GM12878 (cell line): ENCODE results near the gene PROM1. TPM values are rescaled to one million over a fixed set of nuclear protein-coding genes. Genes with fewer than 3 reads are reported as not detected.

Experiments used
- ATAC-seq: fragments of 200-7000 bp; cut with Tn5 transposase; 3 replicates; pipeline ENCODE4 v1.9.1; 2020; ENCODE audit warnings: mild to moderate bottlenecking, moderate library complexity
- BruUV-seq: library from RNA; stranded (reverse); fragments of 400-500 nt; replicated peaks from 2 replicates; lab custom pipeline; 2021; lab: Mats Ljungman, UMichigan
- CTCF ChIA-PET: fragments of 300-600 bp; sonication (Branson Sonifier 250); formaldehyde crosslinking; extraction: SDS; loops from one replicate; lab custom pipeline; 2021; ENCODE audit warnings: inconsistent platforms; lab: Yijun Ruan, JAX
- POLR2A ChIA-PET: fragments of 350-600 bp; formaldehyde crosslinking; extraction: SDS; loops from one replicate; lab custom pipeline; 2021; ENCODE audit warnings: inconsistent platforms; lab: Charles Lee
- RAD21 ChIA-PET: fragments of 300-600 bp; sonication (Branson Sonifier 250); formaldehyde crosslinking; loops from one replicate; lab custom pipeline; 2023; ENCODE audit warnings: antibody characterized with exemption; ENCODE audit not compliant: unreplicated experiment; lab: Charles Lee
- SMC1A ChIA-PET: fragments of 300-600 bp; sonication (Branson Sonifier 250); formaldehyde crosslinking; loops from one replicate; lab custom pipeline; 2023; ENCODE audit not compliant: unreplicated experiment, uncharacterized antibody; lab: Charles Lee
- DNase-seq: peaks from one replicate; pipeline ENCODE4 v3.0.0-alpha.2; 2011; ENCODE audit warnings: low read depth, low spot score
- FAIRE-seq: peaks from 3 replicates; lab custom pipeline; 2011; peaks lifted over from hg19 to GRCh38; lab: Jason Lieb, UNC
- H2AFZ ChIP-seq: 2 replicates; pipeline ENCODE4 v1.6.0; 2011; ENCODE audit warnings: low read depth, low read length, control low read depth; ENCODE audit not compliant: control insufficient read depth
- H3K27ac ChIP-seq: 2 replicates; pipeline ENCODE4 v1.5.1; 2011; ENCODE audit warnings: control low read depth; ENCODE audit not compliant: control insufficient read depth, insufficient read depth
- H3K27me3 ChIP-seq, 2 experiments: replicated peaks in 1 of 2; 2 replicates each; pipeline versions ENCODE4 v1.6.0 to v1.6.1; 2011; ENCODE audit warnings: low read length in 1 of 2; ENCODE audit not compliant: control insufficient read depth in 2 of 2, insufficient read depth in 2 of 2
- H3K36me3 ChIP-seq, 2 experiments: 2 replicates each; pipeline ENCODE4 v1.5.1; 2011; ENCODE audit warnings: low read length in 1 of 2; ENCODE audit not compliant: control insufficient read depth in 2 of 2, insufficient read depth in 2 of 2
- H3K4me1 ChIP-seq: 2 replicates; pipeline ENCODE4 v1.6.1; 2011; ENCODE audit warnings: mild to moderate bottlenecking, low read length, moderate library complexity, mixed read lengths; ENCODE audit not compliant: control insufficient read depth, insufficient read depth
- H3K4me2 ChIP-seq: 2 replicates; pipeline ENCODE4 v1.6.0; 2011; ENCODE audit warnings: control low read depth; ENCODE audit not compliant: control insufficient read depth, insufficient read depth
- H3K4me3 ChIP-seq: fragments of 200-600 bp; sonication (generic); 2 replicates; pipeline ENCODE4 v1.5.1; 2016
- H3K79me2 ChIP-seq: 2 replicates; pipeline ENCODE4 v1.6.0; 2011; ENCODE audit warnings: low read length; ENCODE audit not compliant: control insufficient read depth, insufficient read depth
- H3K9ac ChIP-seq: 2 replicates; pipeline ENCODE4 v1.8.0; 2011; ENCODE audit warnings: low read length, control low read depth, mixed read lengths; ENCODE audit not compliant: control insufficient read depth, insufficient read depth
- H3K9me3 ChIP-seq: replicated peaks from 3 replicates; pipeline ENCODE4 v1.5.1; 2011; ENCODE audit warnings: mild to moderate bottlenecking, low read length; ENCODE audit not compliant: control insufficient read depth, insufficient read depth
- H4K20me1 ChIP-seq: 2 replicates; pipeline ENCODE4 v1.6.0; 2011; ENCODE audit not compliant: control insufficient read depth, insufficient read depth
- ATF7 ChIP-seq: fragments of 450-650 bp; IDR thresholded peaks from 2 replicates; pipeline ENCODE4 v1.6.1; 2016; ENCODE audit warnings: low read depth, mild to moderate bottlenecking
- BRCA1 ChIP-seq: IDR thresholded peaks from 2 replicates; pipeline ENCODE4 v1.6.1; 2011; ENCODE audit warnings: low read depth, low read length, improper control_type of control experiment
- CBX5 ChIP-seq: sonication (generic); IDR thresholded peaks from 2 replicates; pipeline ENCODE4 v1.6.1; 2016; ENCODE audit warnings: low read depth, moderate library complexity, mild to moderate bottlenecking, inconsistent platforms
- IRF5 ChIP-seq: fragments of 450-650 bp; IDR thresholded peaks from 2 replicates; pipeline ENCODE4 v1.6.1; 2017; ENCODE audit warnings: borderline replicate concordance
- MYC ChIP-seq: IDR thresholded peaks from 2 replicates; pipeline ENCODE4 v1.6.1; 2011; ENCODE audit warnings: mild to moderate bottlenecking, low read length, moderate library complexity, inconsistent platforms; ENCODE audit not compliant: insufficient read depth, insufficient replicate concordance, insufficient read length, severe bottlenecking
- NBN ChIP-seq: fragments of 450-650 bp; IDR thresholded peaks from 2 replicates; pipeline ENCODE4 v1.6.1; 2016
- NFIC ChIP-seq: IDR thresholded peaks from 2 replicates; pipeline ENCODE4 v1.6.1; 2012; ENCODE audit warnings: low read depth, mild to moderate bottlenecking, inconsistent platforms, low read length, moderate library complexity
- NR2F1 ChIP-seq: fragments of 450-650 bp; conservative IDR thresholded peaks from 2 replicates; pipeline ENCODE4 v1.6.1; 2017; ENCODE audit warnings: mild to moderate bottlenecking
- PKNOX1 ChIP-seq: fragments of 450-650 bp; IDR thresholded peaks from 2 replicates; pipeline ENCODE4 v1.6.1; 2016; ENCODE audit warnings: mild to moderate bottlenecking
- POLR2A ChIP-seq: IDR thresholded peaks from 2 replicates; pipeline ENCODE4 v1.6.1; 2011; ENCODE audit warnings: low read depth, mild to moderate bottlenecking, low read length
- POU2F2 ChIP-seq: IDR thresholded peaks from 3 replicates; pipeline ENCODE4 v1.6.1; 2011; ENCODE audit warnings: low read depth, mild to moderate bottlenecking, low read length, borderline replicate concordance
- SIX5 ChIP-seq: IDR thresholded peaks from 2 replicates; pipeline ENCODE4 v1.6.1; 2011; ENCODE audit warnings: mild to moderate bottlenecking, low read depth, low read length, moderate library complexity; ENCODE audit not compliant: severe bottlenecking
- SMC3 ChIP-seq: IDR thresholded peaks from 2 replicates; pipeline ENCODE4 v1.6.1; 2011; ENCODE audit warnings: low read length, improper control_type of control experiment, borderline replicate concordance
- SUPT20H ChIP-seq: IDR thresholded peaks from 2 replicates; pipeline ENCODE4 v1.6.1; 2011; ENCODE audit warnings: low read depth, mild to moderate bottlenecking, low read length, moderate library complexity, borderline replicate concordance; ENCODE audit not compliant: control insufficient read depth
- TCF3 ChIP-seq: IDR thresholded peaks from 2 replicates; pipeline ENCODE4 v1.6.1; 2012; ENCODE audit warnings: low read depth, mild to moderate bottlenecking, low read length, borderline replicate concordance; ENCODE audit not compliant: insufficient read depth
- ZBTB11 ChIP-seq: fragments of 450-650 bp; formaldehyde crosslinking; IDR thresholded peaks from 2 replicates; pipeline ENCODE4 v1.5.0; 2022; ENCODE audit warnings: mild to moderate bottlenecking, missing genetic modification characterization
- WGBS: methylation state at CpG from one replicate; pipeline ENCODE4 v1.1.6; 2016; ENCODE audit warnings: low lambda C conversion rate; ENCODE audit not compliant: insufficient replicate concordance, insufficient coverage; ENCODE audit errors: missing lambda C conversion rate; 5-methylcytosine and 5-hydroxymethylcytosine counted together
- in situ Hi-C: fragments of 300-500 bp; cut with MboI; formaldehyde crosslinking; loops from 9 replicates; pipeline ENCODE4 v1.14.3; 2018; ENCODE audit warnings: mixed read lengths
- intact Hi-C: fragments of 100-400 bp; cut with micrococcal nuclease; formaldehyde crosslinking; loops from one replicate; pipeline ENCODE4 v1.14.2; 2022; ENCODE audit not compliant: unreplicated experiment
- polyA plus RNA-seq, 11 experiments: library from polyadenylated mRNA; depleted of rRNA in 4 of 11; unstranded in 6 of 11; stranded (reverse) in 5 of 11; fragments of >200 nt; fragmentation: Nextera tagmentation in 4 of 11; fragmentation: Illumina TruSeq in 1 of 11; extraction: Ambion mirVana in 4 of 11; extraction: Trizol in 1 of 11; gene quantifications; 1 replicate in 1 of 11; 2 replicates in 10 of 11; pipeline versions ENCODE4 v1.2.1 to v1.2.3, GENCODE V29; 2011 to 2016; ENCODE audit warnings: inconsistent platforms in 2 of 11, missing spikeins in 2 of 11, low read depth in 1 of 11
- total RNA-seq, 4 experiments: library from RNA; depleted of rRNA in 3 of 4; stranded (reverse); fragments of >200 nt in 3 of 4; fragmentation: Illumina TruSeq in 1 of 4; extraction: Trizol in 1 of 4; gene quantifications; 2 replicates each; pipeline versions ENCODE4 v1.2.1 to v1.2.3, GENCODE V29; 2013 to 2021

The PROM1 gene
- total and polyA plus RNA-seq, 10 of the 15 experiments (the other 5 are each of a cell fraction or from before 2014, with no cell fraction given) = 0.08 to 0.31 (median 0.18) TPM; not detected in 7

- TF ChIP-seq ATF7 (no peak), SUPT20H (no peak), POLR2A (no peak), SMC3 (no peak), ZBTB11 (CRISPR knock-in tag) (no peak), NBN (no peak)
- TF ChIP-seq, all 136 proteins: peak for 0
Measured at GRCh38 chr4:16035843-16036242, 48.0 kb downstream of the PROM1 start (continued).

GRCh38 chr4:16034010-16034748 lies 49.6 kb downstream of the PROM1 start:
- SMC1A ChIA-PET = no interaction called here
- 41% methylated on average over 10 of the region's 10 CpGs for WGBS
- peaks cover 2% of the 10 kb centered on the region in 2 experiments; a peak in 2 of 4 replicates for H3K27me3 ChIP-seq
- POLR2A ChIA-PET = no interaction called here
- BruUV-seq = no TSS peak
- RAD21 ChIA-PET = no interaction called here
- no peak overlapping the region for H2AFZ ChIP-seq
- no peak for FAIRE-seq
- H3K4me2 ChIP-seq = no peak overlapping the region
- no peaks in the 10 kb centered on the region for H3K4me1 ChIP-seq
- DNase-seq = no peak
- ATAC-seq = no peak
- H3K9me3 ChIP-seq = no peaks in the 10 kb centered on the region
- in situ Hi-C loops (loop anchor here (10.0 kb wide), 1 partner anchor 411 kb away; no protein-coding TSS in a partner anchor), intact Hi-C loops (no loop called here)
- CTCF ChIA-PET = interaction anchor here (0.6 to 1.1 kb wide), 3 partner anchors 103 to 231 kb away, joined by 3 read pairs; no protein-coding TSS in a partner anchor
- no peaks in the 10 kb centered on the region for H3K36me3 ChIP-seq
- H4K20me1 ChIP-seq = no peaks in the 10 kb centered on the region
- H3K9ac ChIP-seq = no peak overlapping the region
- no peak overlapping the region for H3K27ac ChIP-seq
- H3K79me2 ChIP-seq = no peaks in the 10 kb centered on the region
- no peak overlapping the region for H3K4me3 ChIP-seq
- TF ChIP-seq PKNOX1 (no peak), BRCA1 (no peak), TCF3 (no peak), NR2F1 (no peak), IRF5 (no peak), POU2F2 (no peak), NFIC (no peak), CBX5 (no peak), SIX5 (no peak), MYC (no peak)
